H1 (cell line): Measurements from ENCODE around the gene RPRD2. TPM values are rescaled to one million over a fixed set of nuclear protein-coding genes. Genes with fewer than 3 reads are reported as not detected.

Source experiments
- CTCF ChIA-PET: fragments of 300-600 bp; sonication (Branson Sonifier 250); formaldehyde crosslinking; loops from one replicate; lab custom pipeline; 2021; ENCODE audit not compliant: partially characterized antibody; lab: Charles Lee
- POLR2A ChIA-PET: fragments of 300-600 bp; sonication (Branson Sonifier 250); formaldehyde crosslinking; loops from one replicate; lab custom pipeline; 2021; ENCODE audit warnings: inconsistent platforms; ENCODE audit not compliant: partially characterized antibody; lab: Charles Lee
- DNase-seq, 2 experiments: peaks; one replicate each; pipeline versions ENCODE4 v3.0.0 to v3.0.0-alpha.2; 2010 to 2022; ENCODE audit warnings: low spot score in 2 of 2, low read depth in 1 of 2, mixed read lengths in 1 of 2
- FAIRE-seq: peaks from 2 replicates; lab custom pipeline; 2011; peaks lifted over from hg19 to GRCh38; lab: Jason Lieb, UNC
- H2AFZ ChIP-seq: 2 replicates; pipeline ENCODE4 v1.8.1; 2012; ENCODE audit warnings: low read length, inconsistent platforms
- H2AK5ac ChIP-seq: 2 replicates; pipeline ENCODE4 v1.6.1; 2013; ENCODE audit warnings: low read depth, low read length
- H2BK120ac ChIP-seq: replicated peaks from 2 replicates; pipeline ENCODE3; 2013; ENCODE audit warnings: low read depth, low read length, inconsistent platforms
- H2BK12ac ChIP-seq: 2 replicates; pipeline ENCODE4 v1.6.1; 2013; ENCODE audit warnings: low read depth, low read length
- H2BK15ac ChIP-seq: 2 replicates; pipeline ENCODE4 v1.6.1; 2013; ENCODE audit warnings: low read length
- H2BK20ac ChIP-seq: 2 replicates; pipeline ENCODE4 v1.6.1; 2013; ENCODE audit warnings: low read length
- H2BK5ac ChIP-seq: 2 replicates; pipeline ENCODE4 v1.6.1; 2013; ENCODE audit warnings: low read depth, low read length
- H3K14ac ChIP-seq: 2 replicates; pipeline ENCODE4 v1.6.1; 2013; ENCODE audit warnings: inconsistent platforms; ENCODE audit not compliant: insufficient read length
- H3K18ac ChIP-seq: 2 replicates; pipeline ENCODE4 v1.6.1; 2013; ENCODE audit warnings: low read length; ENCODE audit errors: extremely low read depth
- H3K23ac ChIP-seq: 2 replicates; pipeline ENCODE4 v1.6.1; 2013; ENCODE audit warnings: inconsistent platforms; ENCODE audit not compliant: insufficient read length
- H3K23me2 ChIP-seq: 2 replicates; pipeline ENCODE4 v1.6.1; 2013; ENCODE audit warnings: low read depth, low read length
- H3K27ac ChIP-seq: 2 replicates; pipeline ENCODE4 v1.6.1; 2011; ENCODE audit warnings: low read depth, low read length, inconsistent platforms
- H3K27me3 ChIP-seq, 4 experiments: replicated peaks in 1 of 4; 1 replicate in 1 of 4; 2 replicates in 3 of 4; pipeline versions ENCODE4 v1.6.1 to v1.8.1; 2011 to 2013; ENCODE audit warnings: low read length in 3 of 4, mild to moderate bottlenecking in 3 of 4, inconsistent platforms in 2 of 4, mixed read lengths in 2 of 4, moderate library complexity in 1 of 4; ENCODE audit not compliant: control insufficient read depth in 3 of 4, insufficient read depth in 3 of 4; ENCODE audit errors: extremely low read depth in 1 of 4
- H3K36me3 ChIP-seq, 4 experiments: 2 replicates each; pipeline versions ENCODE4 v1.6.1 to v1.8.1; 2011 to 2013; ENCODE audit warnings: mild to moderate bottlenecking in 4 of 4, low read length in 3 of 4, moderate library complexity in 2 of 4, control low read depth in 1 of 4, inconsistent platforms in 1 of 4; ENCODE audit not compliant: insufficient read depth in 4 of 4, control insufficient read depth in 2 of 4
- H3K4ac ChIP-seq: replicated peaks from 2 replicates; pipeline ENCODE3; 2013; ENCODE audit warnings: low read length, low read depth, mixed read lengths, inconsistent platforms; ENCODE audit not compliant: insufficient read length
- H3K4me1 ChIP-seq, 4 experiments: replicated peaks in 1 of 4; 1 replicate in 1 of 4; 2 replicates in 3 of 4; pipeline versions ENCODE4 v1.6.1 to v1.8.1; 2011 to 2013; ENCODE audit warnings: low read length in 3 of 4, inconsistent platforms in 2 of 4, mixed read lengths in 1 of 4; ENCODE audit not compliant: insufficient read depth in 4 of 4, control insufficient read depth in 3 of 4
- H3K4me2 ChIP-seq, 2 experiments: 2 replicates each; pipeline versions ENCODE4 v1.6.1 to v1.8.1; 2011 to 2013; ENCODE audit warnings: low read depth in 2 of 2, low read length in 2 of 2, control low read depth in 1 of 2, inconsistent platforms in 1 of 2, mild to moderate bottlenecking in 1 of 2; ENCODE audit not compliant: insufficient read depth in 1 of 2
- H3K4me3 ChIP-seq, 4 experiments: fragments of 200-600, 300-600 bp in 1 of 4; sonication (generic), shearing (Covaris generic), sonication (Bioruptor Twin) in 1 of 4; 2 replicates each; pipeline versions ENCODE4 v1.5.1 to v1.8.1; 2011 to 2016; ENCODE audit warnings: low read length in 4 of 4, low read depth in 3 of 4, control low read depth in 2 of 4, inconsistent platforms in 2 of 4, mild to moderate bottlenecking in 2 of 4, mixed read lengths in 1 of 4, moderate library complexity in 1 of 4; ENCODE audit not compliant: insufficient read depth in 2 of 4; ENCODE audit errors: extremely low read depth in 1 of 4
- H3K56ac ChIP-seq: replicated peaks from 2 replicates; pipeline ENCODE3; 2013; ENCODE audit warnings: low read depth, mild to moderate bottlenecking, mixed read lengths, low read length, inconsistent platforms; ENCODE audit not compliant: insufficient read length
- H3K79me1 ChIP-seq: 2 replicates; pipeline ENCODE4 v1.6.1; 2013; ENCODE audit warnings: low read depth, low read length, control low read depth
- H3K79me2 ChIP-seq, 2 experiments: 2 replicates each; pipeline versions ENCODE4 v1.6.1 to v1.8.1; 2012 to 2013; ENCODE audit warnings: low read length in 2 of 2, mild to moderate bottlenecking in 2 of 2, inconsistent platforms in 1 of 2; ENCODE audit not compliant: insufficient read depth in 2 of 2, control insufficient read depth in 1 of 2
- H3K9ac ChIP-seq, 4 experiments: replicated peaks in 1 of 4; 1 replicate in 1 of 4; 2 replicates in 3 of 4; pipeline versions ENCODE4 v1.6.1 to v1.8.1; 2011 to 2013; ENCODE audit warnings: low read depth in 3 of 4, low read length in 3 of 4, control low read depth in 2 of 4, mild to moderate bottlenecking in 2 of 4, moderate library complexity in 2 of 4, inconsistent platforms in 1 of 4; ENCODE audit errors: extremely low read depth in 1 of 4
- H3K9me3 ChIP-seq, 2 experiments: 2 replicates each; pipeline versions ENCODE4 v1.6.1 to v1.8.1; 2012 to 2013; ENCODE audit warnings: mild to moderate bottlenecking in 2 of 2, moderate library complexity in 2 of 2, control low read depth in 1 of 2, inconsistent platforms in 1 of 2, low read depth in 1 of 2, low read length in 1 of 2, mixed read lengths in 1 of 2; ENCODE audit not compliant: insufficient read depth in 2 of 2
- H4K20me1 ChIP-seq, 2 experiments: replicated peaks in 1 of 2; 2 replicates each; pipeline versions ENCODE3 to v1.8.1; 2011 to 2013; ENCODE audit warnings: inconsistent platforms in 2 of 2, low read length in 2 of 2, mild to moderate bottlenecking in 1 of 2; ENCODE audit not compliant: insufficient read depth in 2 of 2, control insufficient read depth in 1 of 2
- H4K5ac ChIP-seq: 2 replicates; pipeline ENCODE4 v1.6.1; 2013; ENCODE audit warnings: low read length, low read depth, mixed read lengths, inconsistent platforms; ENCODE audit not compliant: insufficient read length
- H4K8ac ChIP-seq: 2 replicates; pipeline ENCODE4 v1.8.0; 2013; ENCODE audit warnings: mild to moderate bottlenecking, moderate library complexity, low read length, inconsistent platforms; ENCODE audit not compliant: insufficient read depth; ENCODE audit errors: extremely low read depth
- H4K91ac ChIP-seq: replicated peaks from 2 replicates; pipeline ENCODE3; 2013; ENCODE audit warnings: low read length, mixed read lengths, inconsistent platforms; ENCODE audit not compliant: insufficient read length
- CEBPB ChIP-seq: IDR thresholded peaks from 2 replicates; pipeline ENCODE4 v1.6.1; 2012; ENCODE audit warnings: low read depth, low read length
- JUN ChIP-seq: IDR thresholded peaks from 2 replicates; pipeline ENCODE4 v1.6.1; 2011; ENCODE audit warnings: low read depth, mild to moderate bottlenecking, improper control_type of control experiment, low read length
- JUND ChIP-seq: IDR thresholded peaks from 2 replicates; pipeline ENCODE4 v1.6.1; 2011; ENCODE audit warnings: mild to moderate bottlenecking, improper control_type of control experiment, low read length
- KDM1A ChIP-seq: fragments of 200-600, 300-600 bp; sonication (generic); IDR thresholded peaks from 2 replicates; pipeline ENCODE4 v1.7.1; 2016; ENCODE audit warnings: mild to moderate bottlenecking, low read length, borderline replicate concordance
- PHF8 ChIP-seq: fragments of 200-600 bp; sonication (generic); conservative IDR thresholded peaks from 2 replicates; pipeline ENCODE4 v1.7.1; 2012; ENCODE audit warnings: low read depth, mild to moderate bottlenecking, inconsistent platforms, low read length, moderate library complexity
- POLR2A ChIP-seq, 2 experiments: IDR thresholded peaks; 1 replicate in 1 of 2; 2 replicates in 1 of 2; pipeline ENCODE4 v1.6.1; 2011; ENCODE audit warnings: low read depth in 2 of 2, low read length in 2 of 2, mild to moderate bottlenecking in 2 of 2; ENCODE audit errors: control extremely low read depth in 1 of 2
- SIN3A ChIP-seq, 2 experiments: IDR thresholded peaks in 1 of 2; conservative IDR thresholded peaks in 1 of 2; 2 replicates each; pipeline ENCODE4 v1.6.1; 2011 to 2012; ENCODE audit warnings: low read length in 2 of 2, improper control_type of control experiment in 1 of 2, low read depth in 1 of 2, mild to moderate bottlenecking in 1 of 2
- SIRT6 ChIP-seq: IDR thresholded peaks from one replicate; pipeline ENCODE4 v1.7.1; 2012; ENCODE audit warnings: low read length, inconsistent platforms
- SIX5 ChIP-seq: IDR thresholded peaks from 2 replicates; pipeline ENCODE4 v1.6.1; 2011; ENCODE audit warnings: mild to moderate bottlenecking, low read depth, low read length
- SP2 ChIP-seq: IDR thresholded peaks from 2 replicates; pipeline ENCODE4 v1.6.1; 2012; ENCODE audit warnings: mild to moderate bottlenecking, low read length, inconsistent platforms
- TAF7 ChIP-seq: optimal IDR thresholded peaks from 2 replicates; pipeline ENCODE3; 2011; ENCODE audit warnings: low read depth, mild to moderate bottlenecking, inconsistent platforms, low read length, moderate library complexity, borderline replicate concordance
- TEAD4 ChIP-seq: IDR thresholded peaks from 2 replicates; pipeline ENCODE4 v1.6.1; 2012; ENCODE audit warnings: low read depth, low read length, inconsistent platforms, mixed read lengths
- YY1 ChIP-seq: IDR thresholded peaks from 2 replicates; pipeline ENCODE4 v1.6.1; 2011; ENCODE audit warnings: low read depth, mild to moderate bottlenecking, low read length
- WGBS, 2 experiments: shearing (Covaris generic) in 1 of 2; methylation state at CpG; one replicate each; pipeline versions ENCODE4 v1.1.6 to v1.1.7; 2013 to 2015; ENCODE audit warnings: low lambda C conversion rate in 2 of 2, mixed read lengths in 2 of 2, inconsistent platforms in 1 of 2, low coverage in 1 of 2, missing lambda C conversion rate in 1 of 2; ENCODE audit not compliant: insufficient replicate concordance in 2 of 2, insufficient coverage in 1 of 2, insufficient read length in 1 of 2; ENCODE audit errors: extremely low coverage in 1 of 2, missing lambda C conversion rate in 1 of 2; 5-methylcytosine and 5-hydroxymethylcytosine counted together
- polyA plus RNA-seq, 7 experiments: library from polyadenylated mRNA; depleted of rRNA in 3 of 7; stranded (reverse) in 5 of 7; unstranded in 2 of 7; fragments of >200 nt in 5 of 7; fragments of 200-250 nt in 2 of 7; gene quantifications; 1 replicate in 5 of 7; 2 replicates in 1 of 7; 4 replicates in 1 of 7; pipeline versions ENCODE4 v1.2.1 to v1.2.3, GENCODE V29; 2011 to 2013; ENCODE audit warnings: missing spikeins in 2 of 7, mixed read lengths in 2 of 7
- total RNA-seq: library from RNA; stranded (reverse); fragmentation: NEBNext Ultra II Directional; extraction: Animal tissue kit (Norgen Biotek cat#: 25700); gene quantifications from 2 replicates; pipeline ENCODE4 v1.2.1, GENCODE V29; 2021
- TF ChIP-seq, protein P1 (sequence below): IDR thresholded peaks from 2 replicates; pipeline ENCODE4 v1.6.1; 2012; ENCODE audit warnings: inconsistent platforms

The RPRD2 gene
- total and polyA plus RNA-seq, 2 of the 8 experiments (the other 6 are each of a cell fraction or from before 2014, with no cell fraction given) = 14.4 to 32.4 TPM

DNA sequence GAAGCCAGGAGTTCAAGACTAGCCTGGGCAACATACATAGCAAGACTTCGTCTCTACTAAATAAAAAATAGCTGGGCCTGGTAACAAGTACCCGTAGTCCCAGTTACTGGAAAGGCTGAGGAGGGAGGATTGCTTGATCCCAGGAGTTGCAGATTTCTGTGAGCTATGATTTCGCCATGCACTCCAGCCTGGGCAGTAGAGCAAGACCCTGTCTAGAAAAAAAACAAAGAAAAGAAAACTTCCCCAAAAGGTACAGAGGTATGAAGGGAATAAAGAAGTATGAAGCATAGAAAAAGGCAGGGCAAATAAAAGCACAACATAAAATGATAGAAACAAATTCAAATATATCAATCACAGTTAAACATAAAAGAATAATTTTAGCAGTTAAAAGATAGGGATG is 28.7 kb downstream of the RPRD2 start:
- Histone ChIP-seq H4K8ac (no peak overlapping the region), H3K36me3 (no peaks in the 10 kb centered on the region), H3K79me2 (peaks cover 2 to 93% of the 10 kb centered on the region in 2 experiments; a peak in 2 of 4 replicates), H2BK12ac (no peak overlapping the region), H2AFZ (no peak overlapping the region), H3K14ac (no peak overlapping the region), H2BK15ac (no peak overlapping the region), H2AK5ac (no peak overlapping the region), H3K4me2 (no peak overlapping the region), H4K20me1 (no peaks in the 10 kb centered on the region), H3K27me3 (no peaks in the 10 kb centered on the region), H3K79me1 (no peaks in the 10 kb centered on the region), H2BK5ac (no peak overlapping the region), H3K23me2 (no peaks in the 10 kb centered on the region), H2BK20ac (no peak overlapping the region), H3K9ac (no peak overlapping the region), H4K91ac (no peak overlapping the region), H3K4me1 (no peaks in the 10 kb centered on the region), H3K4ac (no peak overlapping the region), H3K4me3 (no peak overlapping the region), H4K5ac (no peak overlapping the region), H3K23ac (no peak overlapping the region), H3K56ac (no peak overlapping the region), H3K27ac (no peak overlapping the region), H2BK120ac (no peak overlapping the region), H3K18ac (no peak overlapping the region), H3K9me3 (no peaks in the 10 kb centered on the region; a peak in 1 of 4 replicates)
- POLR2A ChIA-PET = interaction anchor here (1.0 kb wide), 1 partner anchor 21 kb away, joined by 4 read pairs; no protein-coding TSS in a partner anchor
- CTCF ChIA-PET = interaction anchor here (0.6 kb wide), 1 partner anchor 609 kb away, joined by 4 read pairs; no protein-coding TSS in a partner anchor
- FAIRE-seq (no peak), DNase-seq (no peak)
- 96% methylated on average over 3 of the region's 3 CpGs; no CpG with 5 or more reads in 1 of the 2 experiments for WGBS, 2 experiments
- TF ChIP-seq SIN3A (conservative IDR thresholded peaks at IDR 0.05 in 1 of 2, IDR thresholded peaks at IDR 0.05 in 1 of 2; ENCODE audit: low read depth in 1 of 2, low read length in 2 of 2) = no peak
- no peak for TF ChIP-seq SP2
- TF ChIP-seq POLR2A (IDR thresholded peaks at IDR 0.05; ENCODE audit: control extremely low read depth in 1 of 2, low read depth in 2 of 2, low read length in 2 of 2) = no peak
- no peak for TF ChIP-seq TEAD4
- TF ChIP-seq PHF8 = no peak
- TF ChIP-seq SIRT6 = no peak
- no peak for TF ChIP-seq CEBPB
- TF ChIP-seq TAF7 = no peak
- no peak for TF ChIP-seq JUN
- no peak for TF ChIP-seq KDM1A
- TF ChIP-seq JUND = no peak
- TF ChIP-seq YY1 = no peak
- TF ChIP-seq, protein P1, sequence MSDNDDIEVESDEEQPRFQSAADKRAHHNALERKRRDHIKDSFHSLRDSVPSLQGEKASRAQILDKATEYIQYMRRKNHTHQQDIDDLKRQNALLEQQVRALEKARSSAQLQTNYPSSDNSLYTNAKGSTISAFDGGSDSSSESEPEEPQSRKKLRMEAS = no peak
- no peak for TF ChIP-seq SIX5
